Muscle of leg (tissue), 11 donors: ENCODE measurements around the gene MYO3B. TPM values are rescaled to one million over a fixed set of nuclear protein-coding genes. Genes with fewer than 3 reads are reported as not detected.
A peak's percentile ranks its signal among the peaks of the same experiment; 100 is the strongest.

ENCODE experiments used
- DNase-seq: peaks from one replicate; pipeline ENCODE4 v3.0.0; 2013
- H3K27ac ChIP-seq: one replicate; pipeline ENCODE4 v1.5.1; 2013; ENCODE audit warnings: mild to moderate bottlenecking, low read length, control low read depth
- H3K27me3 ChIP-seq: one replicate; pipeline ENCODE4 v1.6.1; 2013; ENCODE audit warnings: low read length; ENCODE audit not compliant: control insufficient read depth, insufficient read depth
- H3K36me3 ChIP-seq: one replicate; pipeline ENCODE4 v1.6.1; 2013; ENCODE audit warnings: low read length; ENCODE audit not compliant: control insufficient read depth, insufficient read depth
- H3K4me1 ChIP-seq: one replicate; pipeline ENCODE4 v1.6.1; 2013; ENCODE audit warnings: low read length; ENCODE audit not compliant: control insufficient read depth, insufficient read depth
- H3K4me3 ChIP-seq: one replicate; pipeline ENCODE4 v1.5.1; 2013; ENCODE audit warnings: low read length, control low read depth
- H3K9me3 ChIP-seq: replicated peaks from 2 replicates; pipeline ENCODE4 v1.6.1; 2013; ENCODE audit warnings: low read depth, low read length; ENCODE audit not compliant: control insufficient read depth
- WGBS: methylation state at CpG from one replicate; pipeline ENCODE4 v1.1.5; 2013; ENCODE audit warnings: missing lambda C conversion rate; ENCODE audit not compliant: insufficient coverage; 5-methylcytosine and 5-hydroxymethylcytosine counted together
- polyA plus RNA-seq, 8 donors: library from polyadenylated mRNA; unstranded; fragments of 120-200 nt; gene quantifications; one replicate each; pipeline versions ENCODE4 v1.2.1 to v1.2.3, GENCODE V29; 2013; ENCODE audit warnings: inconsistent platforms in 1 of 8, low replicate concordance in 1 of 8; ENCODE audit not compliant: insufficient read length in 8 of 8, insufficient read depth in 1 of 8
- total RNA-seq: library from RNA; stranded (reverse); fragments of 120-200 nt; gene quantifications from one replicate; pipeline ENCODE4 v1.2.4, GENCODE V29; 2013

MYO3B gene
- total and polyA plus RNA-seq, 9 donors = 0.12 to 0.79 (median 0.18) TPM

- no peaks in the 10 kb centered on the region for H3K4me1 ChIP-seq
- no peaks in the 10 kb centered on the region for H3K36me3 ChIP-seq
- no peak overlapping the region for H3K27ac ChIP-seq
- WGBS = 46% methylated on average over 2 of the region's 2 CpGs
- no peaks in the 10 kb centered on the region for H3K9me3 ChIP-seq
- H3K27me3 ChIP-seq = no peaks in the 10 kb centered on the region
- DNase-seq = no peak
- no peak overlapping the region for H3K4me3 ChIP-seq
Observed at GRCh38 chr2:170332676-170333402, 154.9 kb downstream of the MYO3B start.

GRCh38 chr2:170335351-170335750 lies 157.4 kb downstream of the MYO3B start:
- Histone ChIP-seq H3K4me3 (no peak overlapping the region), H3K9me3 (no peaks in the 10 kb centered on the region), H3K27ac (no peak overlapping the region), H3K27me3 (no peaks in the 10 kb centered on the region), H3K36me3 (no peaks in the 10 kb centered on the region), H3K4me1 (no peaks in the 10 kb centered on the region)
- WGBS = no CpG with 5 or more reads among the region's 3 CpGs
- no peak for DNase-seq

- no peak for DNase-seq
- Histone ChIP-seq H3K4me3 (no peak overlapping the region), H3K9me3 (no peaks in the 10 kb centered on the region), H3K27me3 (no peaks in the 10 kb centered on the region), H3K36me3 (no peaks in the 10 kb centered on the region), H3K4me1 (no peaks in the 10 kb centered on the region), H3K27ac (no peak overlapping the region)
- no CpG with 5 or more reads among the region's 2 CpGs for WGBS
Observed at GRCh38 chr2:170336408-170336807, 158.5 kb downstream of the MYO3B start.

GRCh38 chr2:170336916-170337315 lies 159.0 kb downstream of the MYO3B start:
- no peaks in the 10 kb centered on the region for H3K36me3 ChIP-seq
- no peaks in the 10 kb centered on the region for H3K4me1 ChIP-seq
- DNase-seq = no peak
- WGBS = 70% methylated on average over 2 of the region's 2 CpGs
- no peak overlapping the region for H3K27ac ChIP-seq
- no peaks in the 10 kb centered on the region for H3K9me3 ChIP-seq
- no peak overlapping the region for H3K4me3 ChIP-seq
- H3K27me3 ChIP-seq = no peaks in the 10 kb centered on the region

GRCh38 chr2:170339322-170339721 lies 161.4 kb downstream of the MYO3B start:
- Histone ChIP-seq H3K36me3 (no peaks in the 10 kb centered on the region), H3K27ac (no peak overlapping the region), H3K27me3 (no peaks in the 10 kb centered on the region), H3K4me3 (no peak overlapping the region), H3K9me3 (no peaks in the 10 kb centered on the region), H3K4me1 (no peaks in the 10 kb centered on the region)
- DNase-seq = no peak
- WGBS = 17% methylated on average over 1 of the region's 7 CpGs

GRCh38 chr2:170339750-170340692 lies 162.1 kb downstream of the MYO3B start:
- Histone ChIP-seq H3K4me1 (no peaks in the 10 kb centered on the region), H3K4me3 (no peak overlapping the region), H3K27me3 (no peaks in the 10 kb centered on the region), H3K36me3 (no peaks in the 10 kb centered on the region), H3K27ac (no peak overlapping the region), H3K9me3 (no peaks in the 10 kb centered on the region)
- WGBS = 42% methylated on average over 2 of the region's 5 CpGs
- DNase-seq = no peak

GRCh38 chr2:170340693-170341068 lies 162.7 kb downstream of the MYO3B start:
- H3K4me1 ChIP-seq = no peaks in the 10 kb centered on the region
- H3K4me3 ChIP-seq = no peak overlapping the region
- no peak overlapping the region for H3K27ac ChIP-seq
- no peaks in the 10 kb centered on the region for H3K9me3 ChIP-seq
- no peaks in the 10 kb centered on the region for H3K36me3 ChIP-seq
- no peak for DNase-seq
- H3K27me3 ChIP-seq = no peaks in the 10 kb centered on the region
- no CpG with 5 or more reads among the region's 1 CpG for WGBS

GRCh38 chr2:170341684-170342623 lies 164.0 kb downstream of the MYO3B start:
- Histone ChIP-seq H3K9me3 (no peaks in the 10 kb centered on the region), H3K27me3 (no peaks in the 10 kb centered on the region), H3K27ac (no peak overlapping the region), H3K4me3 (no peak overlapping the region), H3K4me1 (no peaks in the 10 kb centered on the region), H3K36me3 (no peaks in the 10 kb centered on the region)
- 71% methylated on average over 1 of the region's 8 CpGs for WGBS
- DNase-seq = peak; percentile 43

GRCh38 chr2:170344663-170345346 lies 166.9 kb downstream of the MYO3B start:
- Histone ChIP-seq H3K27ac (no peak overlapping the region), H3K4me1 (no peaks in the 10 kb centered on the region), H3K4me3 (no peak overlapping the region), H3K36me3 (no peaks in the 10 kb centered on the region), H3K9me3 (no peaks in the 10 kb centered on the region), H3K27me3 (no peaks in the 10 kb centered on the region)
- WGBS = 88% methylated on average over 2 of the region's 3 CpGs
- DNase-seq = no peak
